Muscle layer of duodenum (tissue), 2 donors: Measurements from ENCODE around the gene SDC3.

Experiments
- H3K27ac ChIP-seq: one replicate; pipeline ENCODE4 v1.7.0; 2013; ENCODE audit warnings: mild to moderate bottlenecking, low read length
- H3K27me3 ChIP-seq: one replicate; pipeline ENCODE4 v1.7.0; 2013; ENCODE audit warnings: low read depth, mild to moderate bottlenecking, control low read depth, low read length
- H3K36me3 ChIP-seq, 2 donors: one replicate each; pipeline ENCODE4 v1.7.0; 2013; ENCODE audit warnings: low read length in 2 of 2, control low read depth in 1 of 2, mild to moderate bottlenecking in 1 of 2; ENCODE audit not compliant: insufficient read depth in 2 of 2, control insufficient read depth in 1 of 2
- H3K4me1 ChIP-seq, 2 donors: one replicate each; pipeline ENCODE4 v1.7.0; 2013; ENCODE audit warnings: low read length in 2 of 2, mild to moderate bottlenecking in 2 of 2, control low read depth in 1 of 2, moderate library complexity in 1 of 2; ENCODE audit not compliant: insufficient read depth in 2 of 2, control insufficient read depth in 1 of 2
- H3K4me3 ChIP-seq, 2 donors: one replicate each; pipeline ENCODE4 v1.7.0; 2013; ENCODE audit warnings: low read length in 2 of 2, low read depth in 1 of 2, mild to moderate bottlenecking in 1 of 2
- H3K9me3 ChIP-seq, 2 donors: one replicate each; pipeline ENCODE4 v1.7.0; 2013; ENCODE audit warnings: low read length in 2 of 2, control low read depth in 1 of 2, mild to moderate bottlenecking in 1 of 2; ENCODE audit not compliant: control insufficient read depth in 1 of 2
- donor health status: healthy.

Gene SDC3

DNA sequence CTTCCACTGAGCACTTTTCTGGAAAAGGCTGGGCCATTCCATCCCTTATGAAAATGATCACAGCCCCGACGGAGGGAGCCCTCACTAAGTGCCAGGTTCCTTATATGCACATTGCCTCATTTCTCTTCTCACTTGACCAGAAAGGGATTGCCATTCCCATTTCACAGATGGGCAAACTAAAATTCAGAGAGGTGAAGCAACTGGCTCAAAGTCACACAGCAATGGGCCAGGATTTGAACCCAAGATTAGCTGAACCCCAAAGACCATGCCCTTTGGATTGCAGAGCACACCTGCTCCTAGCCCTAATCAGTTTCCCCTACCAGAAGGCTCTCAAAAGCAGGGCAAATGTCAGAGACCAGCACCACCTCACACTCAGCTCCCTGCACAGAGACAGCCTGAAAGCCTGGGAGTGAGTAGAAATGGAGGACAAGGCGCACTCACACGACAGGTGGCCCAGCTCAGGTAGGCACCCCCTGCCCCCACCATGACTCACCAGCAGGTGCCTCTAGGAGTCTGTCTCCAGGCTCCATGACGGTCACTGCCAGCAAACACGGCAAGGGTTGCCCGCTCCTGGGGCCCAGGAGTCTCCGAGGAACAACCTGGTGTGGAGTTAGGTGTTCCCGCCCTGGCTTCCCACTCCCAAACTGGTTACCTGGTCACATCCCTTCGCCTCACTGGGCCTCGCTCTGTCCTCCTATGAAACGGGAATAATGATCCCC lies 21.7 kb downstream of the SDC3 start:
- peaks cover 0 to 85% of the 10 kb centered on the region in 2 donors for H3K4me1 ChIP-seq

DNA sequence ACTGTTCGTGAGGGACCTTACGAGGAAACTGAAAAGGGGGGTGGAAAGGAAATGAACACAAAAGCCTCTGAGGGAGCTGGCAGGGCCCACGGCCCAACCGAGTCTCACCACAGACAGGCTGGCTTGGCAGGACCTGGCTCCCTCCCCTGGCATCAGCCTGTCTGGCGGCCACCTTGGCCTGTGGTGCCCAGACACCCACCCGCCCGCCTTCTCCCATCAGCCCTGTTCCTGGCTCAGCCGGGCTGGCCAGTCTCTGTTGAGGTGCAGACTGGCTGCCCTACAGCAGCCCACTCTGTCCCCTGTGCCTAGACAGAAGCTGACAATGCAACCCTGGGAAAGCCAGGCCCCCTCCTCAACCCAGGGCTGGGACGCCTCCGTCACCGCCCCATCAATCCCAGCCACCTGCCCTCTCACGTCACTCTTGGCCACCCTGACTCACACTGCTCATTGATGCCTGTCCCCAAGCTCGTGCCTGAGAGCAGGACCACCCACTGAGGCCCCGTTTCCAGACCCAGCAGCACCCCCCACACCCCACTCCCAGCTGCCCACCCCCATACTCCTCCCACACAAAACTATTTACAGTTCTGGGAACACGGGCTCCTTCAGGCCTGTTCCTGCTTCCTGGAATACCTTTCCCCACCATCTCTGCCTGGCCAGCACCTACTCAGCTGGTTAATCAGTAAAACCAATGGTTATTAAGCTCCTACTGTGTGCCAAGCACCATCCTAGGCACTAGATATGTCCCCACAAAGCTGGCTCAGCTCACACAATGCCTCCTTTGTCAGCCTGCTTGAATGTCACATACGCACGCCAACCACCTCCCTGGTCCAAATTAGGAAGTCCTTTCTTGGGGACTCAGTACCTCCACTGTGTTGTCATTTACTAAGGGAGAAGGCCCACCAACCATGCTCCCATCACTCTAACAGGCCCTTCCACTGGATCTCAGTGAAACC lies 22.7 kb downstream of the SDC3 start:
- Histone ChIP-seq H3K36me3 (no peaks in the 10 kb centered on the region), H3K27ac (peak overlapping the region; percentile 74), H3K9me3 (no peaks in the 10 kb centered on the region), H3K27me3 (no peaks in the 10 kb centered on the region), H3K4me1 (peaks cover 0 to 86% of the 10 kb centered on the region in 2 donors), H3K4me3 (peak overlapping the region in 1 of 2 donors; percentile 11)

More for the DNA sequence above, 21.7 kb downstream of the SDC3 start:
- Histone ChIP-seq H3K4me3 (peak overlapping the region in 1 of 2 donors; percentile 11), H3K9me3 (no peaks in the 10 kb centered on the region), H3K27ac (peak overlapping the region; percentile 74), H3K36me3 (no peaks in the 10 kb centered on the region), H3K27me3 (no peaks in the 10 kb centered on the region)

DNA sequence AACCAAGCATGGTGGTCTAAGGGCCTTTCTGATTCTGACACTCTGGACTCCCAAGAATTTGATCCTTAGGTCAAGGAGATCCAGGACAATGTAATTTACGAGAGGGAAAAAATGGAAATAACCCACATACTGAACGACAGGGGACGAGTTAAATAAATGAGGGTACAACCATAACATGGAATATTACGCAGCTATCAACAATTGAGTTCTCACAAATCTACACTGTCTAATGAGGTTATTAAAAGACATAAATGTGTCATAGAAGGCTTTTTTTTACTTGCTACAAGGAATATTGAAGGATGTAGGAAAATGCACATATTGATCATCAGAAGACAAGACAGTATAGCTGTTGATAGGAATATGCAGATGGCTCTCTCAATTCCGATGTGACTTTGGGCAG lies 23.8 kb downstream of the SDC3 start:
- H3K4me3 ChIP-seq, result no peak overlapping the region
- H3K9me3 ChIP-seq, result no peaks in the 10 kb centered on the region
- no peaks in the 10 kb centered on the region for H3K36me3 ChIP-seq
- no peak overlapping the region for H3K27ac ChIP-seq
- H3K4me1 ChIP-seq, result peaks cover 0 to 88% of the 10 kb centered on the region in 2 donors
- H3K27me3 ChIP-seq, result no peaks in the 10 kb centered on the region

DNA sequence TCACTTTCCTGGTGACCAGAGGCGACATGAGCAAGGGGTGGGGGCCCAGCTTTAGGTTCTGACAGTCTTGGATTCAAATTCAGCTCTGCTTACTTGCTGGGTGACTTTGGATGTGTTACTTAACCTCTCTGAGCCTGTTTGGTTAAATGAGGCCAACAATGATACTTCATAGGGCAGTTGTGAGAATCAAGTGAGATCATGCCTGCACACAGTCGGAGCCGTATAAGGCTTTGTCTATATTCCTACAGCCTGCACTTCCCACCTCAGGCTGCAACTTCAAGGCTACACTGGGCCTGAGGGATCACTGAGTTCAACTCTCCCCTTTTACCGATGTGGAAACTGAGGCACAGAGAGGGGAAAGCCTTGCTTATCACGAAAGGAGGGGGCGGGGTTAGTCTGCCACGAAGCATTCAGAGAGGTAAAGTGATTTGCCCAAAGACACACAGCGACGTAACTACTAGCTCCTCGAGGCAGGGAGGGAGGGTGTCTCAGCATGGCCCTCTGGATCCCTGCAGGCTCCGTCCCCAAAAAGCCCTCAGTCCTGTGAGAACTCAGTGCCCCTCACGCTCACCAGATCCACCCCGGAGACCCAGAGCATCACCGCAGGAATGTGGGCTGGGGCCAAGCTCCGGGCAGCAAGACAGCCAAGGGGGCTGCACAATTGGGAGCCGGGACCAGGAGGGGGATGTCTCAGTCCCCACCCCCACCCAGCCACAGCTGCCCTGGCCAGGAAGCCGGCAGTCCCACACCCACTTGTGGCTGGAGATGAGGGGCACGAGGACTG lies 25.0 kb downstream of the SDC3 start:
- Histone ChIP-seq H3K9me3 (no peaks in the 10 kb centered on the region), H3K27ac (no peak overlapping the region)

DNA sequence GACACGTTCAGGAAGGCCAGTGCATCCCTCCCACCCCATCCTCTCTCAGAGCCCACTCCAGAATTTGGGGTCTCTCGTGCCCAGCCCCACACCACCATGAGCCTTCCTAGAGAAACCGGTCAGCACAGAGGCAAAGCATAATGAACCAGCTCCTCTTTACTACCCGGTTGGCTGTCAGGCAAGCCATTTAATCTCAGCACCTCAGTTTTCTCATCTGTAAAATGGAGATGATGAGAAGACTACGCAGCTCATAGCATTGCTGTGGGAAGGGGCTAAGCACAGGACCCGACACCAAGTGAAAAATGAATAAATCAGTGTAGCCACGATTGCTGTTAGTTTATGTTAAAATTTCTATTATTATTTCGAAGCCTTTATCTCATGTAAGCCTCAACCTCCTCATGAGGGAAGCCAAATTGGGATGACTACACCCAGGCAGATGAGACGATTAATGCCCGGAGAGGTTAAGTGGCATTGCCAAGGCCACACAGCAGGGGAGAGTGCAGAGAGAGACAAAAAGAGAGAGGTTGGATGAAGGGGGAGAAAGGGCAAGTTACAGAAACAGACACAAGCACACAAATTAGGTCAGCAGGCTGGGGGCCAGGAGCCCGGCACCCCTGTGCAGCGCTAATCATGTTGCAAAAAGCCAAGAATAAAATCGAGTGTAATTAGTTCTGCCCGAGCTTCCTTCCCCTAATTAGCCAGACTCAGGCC lies 25.7 kb downstream of the SDC3 start:
- no peaks in the 10 kb centered on the region for H3K27me3 ChIP-seq
- no peak overlapping the region for H3K4me3 ChIP-seq
- H3K4me1 ChIP-seq, result peaks cover 12 to 89% of the 10 kb centered on the region in 2 donors
- no peak overlapping the region for H3K27ac ChIP-seq
- H3K36me3 ChIP-seq, result no peaks in the 10 kb centered on the region
- H3K9me3 ChIP-seq, result no peaks in the 10 kb centered on the region

More for the DNA sequence above, 25.0 kb downstream of the SDC3 start:
- peaks cover 5 to 89% of the 10 kb centered on the region in 2 donors for H3K4me1 ChIP-seq
- H3K4me3 ChIP-seq, result no peak overlapping the region
- H3K36me3 ChIP-seq, result no peaks in the 10 kb centered on the region
- no peaks in the 10 kb centered on the region for H3K27me3 ChIP-seq

DNA sequence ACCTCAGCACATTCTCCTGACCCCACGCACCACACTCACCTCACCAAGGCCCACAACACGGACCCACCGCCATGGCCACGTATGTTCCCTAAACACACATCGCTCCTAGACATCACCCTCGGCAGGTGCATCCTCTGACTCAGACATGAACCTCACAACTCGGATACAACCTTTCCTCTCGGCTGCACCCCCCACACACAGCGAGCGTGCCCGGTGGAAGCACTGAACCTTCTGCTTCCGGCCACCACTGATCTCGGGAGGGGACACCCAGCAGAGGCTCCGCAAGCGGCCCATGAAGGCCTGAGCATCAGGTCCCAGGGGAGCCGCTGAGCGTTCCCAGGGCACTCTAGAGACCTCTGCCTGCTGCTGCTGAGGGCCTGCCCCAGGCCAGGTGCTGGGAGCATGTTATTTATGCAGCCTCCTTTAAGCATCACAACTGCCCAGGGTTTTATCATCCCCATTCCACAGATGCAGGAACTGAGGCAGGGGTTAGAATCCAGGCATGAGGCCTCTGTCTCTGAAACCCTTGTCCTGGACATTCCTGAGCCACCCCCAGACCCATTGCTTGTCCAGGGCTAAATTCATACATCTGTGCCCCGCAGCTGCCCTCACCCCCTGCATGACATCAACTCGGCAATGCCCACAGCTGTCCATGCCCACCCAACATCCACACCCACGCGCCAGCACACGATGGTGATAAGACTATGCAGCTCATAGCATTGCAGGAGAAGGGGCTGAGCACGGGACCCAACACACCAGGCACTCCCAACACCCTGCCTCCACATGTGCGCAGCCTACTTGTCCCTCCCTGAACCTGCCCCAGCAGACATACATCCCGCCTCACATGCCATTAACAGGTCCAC lies 27.0 kb downstream of the SDC3 start:
- H3K27ac ChIP-seq, result no peak overlapping the region
- H3K27me3 ChIP-seq, result no peaks in the 10 kb centered on the region
- H3K36me3 ChIP-seq, result no peaks in the 10 kb centered on the region
- H3K4me3 ChIP-seq, result no peak overlapping the region
- peaks cover 18 to 83% of the 10 kb centered on the region in 2 donors for H3K4me1 ChIP-seq
- no peaks in the 10 kb centered on the region for H3K9me3 ChIP-seq

DNA sequence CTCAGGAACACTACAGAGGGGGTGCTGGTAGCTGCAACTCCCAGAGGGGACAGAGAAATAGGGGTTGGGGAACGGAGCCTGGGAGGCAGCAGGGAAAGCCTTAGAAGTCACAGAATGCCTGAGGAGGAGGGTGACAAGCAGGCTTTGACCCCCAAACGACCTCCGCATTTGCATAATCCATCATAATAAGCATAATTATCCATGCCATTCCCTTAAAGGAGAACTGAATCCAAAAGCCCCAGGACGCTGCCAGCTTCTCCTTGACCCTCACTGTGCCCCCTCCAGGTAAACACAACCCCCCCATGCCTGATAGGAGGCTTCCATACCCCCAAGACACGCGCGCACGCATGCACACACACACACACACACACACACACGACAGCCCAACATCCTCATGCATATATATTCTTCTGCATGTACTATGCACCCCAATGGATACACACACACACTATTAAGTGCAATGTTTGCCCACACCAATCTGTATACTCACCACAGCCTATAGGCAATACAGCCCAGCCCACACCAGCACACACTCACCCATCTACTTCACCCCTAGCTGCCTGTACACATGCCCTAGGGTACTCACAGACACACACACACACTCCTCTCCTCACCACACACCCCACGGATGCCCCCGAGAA lies 27.8 kb downstream of the SDC3 start:
- no peak overlapping the region for H3K27ac ChIP-seq

DNA sequence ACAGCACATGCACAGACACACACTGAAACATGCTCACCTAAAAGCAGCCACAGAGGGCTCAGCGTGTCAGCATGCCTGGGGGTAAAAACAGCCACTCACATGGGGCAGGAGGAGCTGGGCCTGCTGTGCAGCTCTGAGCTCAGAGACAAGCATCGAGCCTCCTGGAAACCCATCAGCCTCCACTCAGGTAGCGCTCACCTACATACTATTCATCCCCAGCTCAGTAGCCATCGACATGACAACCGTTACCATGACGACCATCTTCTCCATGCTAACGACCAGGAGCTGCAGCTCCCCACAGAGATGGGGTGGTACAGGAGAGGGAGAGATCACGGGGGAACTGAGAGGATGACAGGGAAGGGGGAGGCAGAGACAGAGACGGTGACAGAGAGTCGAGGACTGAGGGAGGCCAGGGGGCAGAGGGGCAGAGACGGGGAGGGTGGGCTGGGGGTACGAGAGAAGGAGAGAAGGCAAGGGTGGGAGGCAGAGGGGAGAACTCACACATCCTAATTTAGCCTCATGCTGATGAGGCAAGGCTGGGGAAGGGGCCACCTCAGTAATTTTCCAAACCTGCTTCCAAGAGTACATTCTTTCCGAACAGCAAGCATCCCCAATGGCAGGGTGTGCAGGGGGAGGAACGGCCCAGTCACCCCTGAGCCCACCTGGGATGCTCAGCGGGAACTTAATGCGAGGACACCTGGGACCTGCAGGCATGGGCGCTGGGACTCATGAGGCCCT lies 28.4 kb downstream of the SDC3 start:
- Histone ChIP-seq H3K27me3 (no peaks in the 10 kb centered on the region), H3K9me3 (no peaks in the 10 kb centered on the region), H3K27ac (peak overlapping the region; percentile 28), H3K36me3 (no peaks in the 10 kb centered on the region), H3K4me1 (peaks cover 18 to 77% of the 10 kb centered on the region in 2 donors), H3K4me3 (no peak overlapping the region)

More for the DNA sequence above, 27.8 kb downstream of the SDC3 start:
- H3K9me3 ChIP-seq, result no peaks in the 10 kb centered on the region
- peaks cover 18 to 80% of the 10 kb centered on the region in 2 donors for H3K4me1 ChIP-seq
- no peaks in the 10 kb centered on the region for H3K27me3 ChIP-seq
- H3K4me3 ChIP-seq, result no peak overlapping the region
- no peaks in the 10 kb centered on the region for H3K36me3 ChIP-seq

DNA sequence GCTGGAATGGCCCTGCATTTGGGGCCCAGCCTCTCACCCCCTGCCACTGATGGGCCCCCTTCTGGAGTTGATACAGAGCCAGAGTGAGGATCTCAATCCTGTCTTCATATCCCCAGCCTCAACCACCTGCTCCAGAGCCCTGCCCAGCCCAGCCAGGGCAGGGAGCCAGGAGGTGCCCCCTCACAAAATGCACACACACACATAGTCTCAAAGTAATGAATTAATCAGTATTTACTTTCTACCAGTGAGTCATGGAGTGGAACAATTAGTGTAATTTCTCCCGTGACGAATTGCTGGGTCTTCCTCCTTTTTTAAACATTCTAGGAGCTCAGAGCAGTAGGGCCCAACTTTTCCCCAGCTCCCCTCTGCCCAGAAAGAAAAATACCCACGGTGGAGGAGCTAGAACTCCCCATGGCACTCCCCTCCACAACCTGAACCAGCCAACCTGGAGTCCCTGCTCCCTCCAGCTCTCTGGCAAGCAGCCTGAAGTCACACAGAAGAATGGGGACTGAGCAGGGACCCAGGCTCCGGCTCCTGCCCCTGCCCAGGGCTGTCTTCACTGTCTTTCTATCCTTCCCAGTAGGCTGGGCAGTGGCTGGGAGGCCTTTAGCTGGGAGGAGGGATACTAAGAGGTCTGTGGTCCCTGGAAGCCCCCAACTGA lies 29.3 kb downstream of the SDC3 start:
- H3K4me3 ChIP-seq, result no peak overlapping the region
- no peaks in the 10 kb centered on the region for H3K9me3 ChIP-seq
- peak overlapping the region; percentile 28 for H3K27ac ChIP-seq
- H3K4me1 ChIP-seq, result peaks cover 18 to 74% of the 10 kb centered on the region in 2 donors
- no peaks in the 10 kb centered on the region for H3K27me3 ChIP-seq
- peaks cover 4 to 6% of the 10 kb centered on the region in 2 donors for H3K36me3 ChIP-seq
